ENCODE data around the gene MPHOSPH9.

The MPHOSPH9 gene

GRCh38 chr12:123164222-123164621 lies 68.7 kb downstream of the MPHOSPH9 start:
- H3K4me3 ChIP-seq (ENCODE audit: low read depth in 1 of 2, low read length in 2 of 2) = no peak overlapping the region
- no peaks in the 10 kb centered on the region for H4K20me1 ChIP-seq (ENCODE audit: insufficient read depth, low read length)
- no peaks in the 10 kb centered on the region for H3K27me3 ChIP-seq (ENCODE audit: insufficient read depth, low read length, poor library complexity)
- no peak for DNase-seq
- peaks cover 88% of the 10 kb centered on the region for H3K36me3 ChIP-seq (ENCODE audit: insufficient read depth, low read length)
- H3K9me3 ChIP-seq (ENCODE audit: insufficient read depth, low read length, severe bottlenecking) = no peaks in the 10 kb centered on the region
- no peak overlapping the region for H3K9ac ChIP-seq (ENCODE audit: low read depth, low read length)
- no peaks in the 10 kb centered on the region for H3K4me1 ChIP-seq (ENCODE audit: insufficient read depth, low read length)
- no peak overlapping the region for H3K27ac ChIP-seq (ENCODE audit: low read length)
- no peak for TF ChIP-seq EZH2 (IDR thresholded peaks at IDR 0.05; ENCODE audit: borderline replicate concordance, low read depth, low read length, severe bottlenecking)
- TF ChIP-seq, protein P1, sequence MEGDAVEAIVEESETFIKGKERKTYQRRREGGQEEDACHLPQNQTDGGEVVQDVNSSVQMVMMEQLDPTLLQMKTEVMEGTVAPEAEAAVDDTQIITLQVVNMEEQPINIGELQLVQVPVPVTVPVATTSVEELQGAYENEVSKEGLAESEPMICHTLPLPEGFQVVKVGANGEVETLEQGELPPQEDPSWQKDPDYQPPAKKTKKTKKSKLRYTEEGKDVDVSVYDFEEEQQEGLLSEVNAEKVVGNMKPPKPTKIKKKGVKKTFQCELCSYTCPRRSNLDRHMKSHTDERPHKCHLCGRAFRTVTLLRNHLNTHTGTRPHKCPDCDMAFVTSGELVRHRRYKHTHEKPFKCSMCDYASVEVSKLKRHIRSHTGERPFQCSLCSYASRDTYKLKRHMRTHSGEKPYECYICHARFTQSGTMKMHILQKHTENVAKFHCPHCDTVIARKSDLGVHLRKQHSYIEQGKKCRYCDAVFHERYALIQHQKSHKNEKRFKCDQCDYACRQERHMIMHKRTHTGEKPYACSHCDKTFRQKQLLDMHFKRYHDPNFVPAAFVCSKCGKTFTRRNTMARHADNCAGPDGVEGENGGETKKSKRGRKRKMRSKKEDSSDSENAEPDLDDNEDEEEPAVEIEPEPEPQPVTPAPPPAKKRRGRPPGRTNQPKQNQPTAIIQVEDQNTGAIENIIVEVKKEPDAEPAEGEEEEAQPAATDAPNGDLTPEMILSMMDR (IDR thresholded peaks at IDR 0.05; ENCODE audit: borderline replicate concordance, extremely low read depth, low read length, poor library complexity, severe bottlenecking) = no peak
- H2AFZ ChIP-seq (ENCODE audit: low read depth, low read length) = no peak overlapping the region
- no peak for ATAC-seq (ENCODE audit: insufficient read depth, low read depth)
- no peaks in the 10 kb centered on the region for H3K79me2 ChIP-seq (ENCODE audit: insufficient read depth, low read length)
- no peak overlapping the region for H3K4me2 ChIP-seq (ENCODE audit: insufficient read depth, low read length)

GRCh38 chr12:123163227-123163626 lies 69.7 kb downstream of the MPHOSPH9 start:
- no peaks in the 10 kb centered on the region for H3K4me1 ChIP-seq (ENCODE audit: insufficient read depth, low read length)
- ATAC-seq (ENCODE audit: insufficient read depth, low read depth) (no peak), DNase-seq (no peak)
- no peak overlapping the region for H3K4me2 ChIP-seq (ENCODE audit: insufficient read depth, low read length)
- no peak overlapping the region for H3K9ac ChIP-seq (ENCODE audit: low read depth, low read length)
- no peak for TF ChIP-seq EZH2 (IDR thresholded peaks at IDR 0.05; ENCODE audit: borderline replicate concordance, low read depth, low read length, severe bottlenecking)
- TF ChIP-seq, protein P1 (IDR thresholded peaks at IDR 0.05; ENCODE audit: borderline replicate concordance, extremely low read depth, low read length, poor library complexity, severe bottlenecking) = no peak
- no peaks in the 10 kb centered on the region for H3K9me3 ChIP-seq (ENCODE audit: insufficient read depth, low read length, severe bottlenecking)
- no peak overlapping the region for H2AFZ ChIP-seq (ENCODE audit: low read depth, low read length)
- H3K36me3 ChIP-seq (ENCODE audit: insufficient read depth, low read length) = peaks cover 95% of the 10 kb centered on the region
- no peak overlapping the region for H3K27ac ChIP-seq (ENCODE audit: low read length)
- no peaks in the 10 kb centered on the region for H4K20me1 ChIP-seq (ENCODE audit: insufficient read depth, low read length)
- H3K27me3 ChIP-seq (ENCODE audit: insufficient read depth, low read length, poor library complexity) = no peaks in the 10 kb centered on the region
- H3K4me3 ChIP-seq (ENCODE audit: low read depth in 1 of 2, low read length in 2 of 2) = no peak overlapping the region
- no peaks in the 10 kb centered on the region for H3K79me2 ChIP-seq (ENCODE audit: insufficient read depth, low read length)

DNA sequence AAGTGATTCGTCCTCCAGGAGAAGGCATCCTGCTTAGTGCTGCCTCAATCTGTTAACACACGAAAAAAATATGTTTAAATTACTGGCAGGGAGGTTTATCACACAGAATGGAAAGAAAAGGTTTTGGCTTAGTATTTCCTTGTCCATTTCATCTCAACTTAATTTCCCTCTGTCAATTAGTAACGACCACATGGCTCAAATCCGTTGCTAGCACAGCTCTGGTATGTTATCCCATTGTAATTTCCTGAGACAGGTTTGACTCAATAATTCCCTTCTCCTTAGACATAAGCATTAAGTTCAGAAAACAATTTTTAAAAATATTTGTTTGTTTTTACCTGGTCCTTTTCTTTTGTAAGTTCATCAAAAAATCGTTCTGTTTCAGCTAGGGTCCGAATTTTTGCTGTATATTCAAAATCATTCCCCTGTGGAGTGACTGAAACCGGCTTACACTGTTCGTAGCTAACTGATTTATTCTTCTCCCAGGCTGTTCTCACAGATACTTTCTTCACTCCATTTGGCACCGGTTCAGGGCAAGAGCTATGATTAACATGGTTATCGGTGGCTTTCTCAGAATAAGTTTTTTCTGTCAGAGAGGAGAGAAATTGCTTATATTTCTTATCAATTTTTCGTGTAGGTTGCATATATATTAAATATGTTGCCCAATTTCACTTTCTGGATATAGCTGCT lies 72.0 kb downstream of the MPHOSPH9 start:
- Histone ChIP-seq H3K36me3 (ENCODE audit: insufficient read depth, low read length) (peaks cover 87% of the 10 kb centered on the region), H3K9me3 (ENCODE audit: insufficient read depth, low read length, severe bottlenecking) (no peaks in the 10 kb centered on the region), H3K9ac (ENCODE audit: low read depth, low read length) (no peak overlapping the region), H3K79me2 (ENCODE audit: insufficient read depth, low read length) (no peaks in the 10 kb centered on the region), H3K4me1 (ENCODE audit: insufficient read depth, low read length) (no peaks in the 10 kb centered on the region), H3K4me2 (ENCODE audit: insufficient read depth, low read length) (no peak overlapping the region), H3K27ac (ENCODE audit: low read length) (no peak overlapping the region), H4K20me1 (ENCODE audit: insufficient read depth, low read length) (no peaks in the 10 kb centered on the region), H3K4me3 (ENCODE audit: low read depth in 1 of 2, low read length in 2 of 2) (no peak overlapping the region), H3K27me3 (ENCODE audit: insufficient read depth, low read length, poor library complexity) (no peaks in the 10 kb centered on the region), H2AFZ (ENCODE audit: low read depth, low read length) (no peak overlapping the region)
- no peak for TF ChIP-seq EZH2 (IDR thresholded peaks at IDR 0.05; ENCODE audit: borderline replicate concordance, low read depth, low read length, severe bottlenecking)
- TF ChIP-seq, protein P1 (IDR thresholded peaks at IDR 0.05; ENCODE audit: borderline replicate concordance, extremely low read depth, low read length, poor library complexity, severe bottlenecking) = no peak
- ATAC-seq (ENCODE audit: insufficient read depth, low read depth) (no peak), DNase-seq (no peak)

All from DND-41 (cell line).